OCI-LY7 (cell line): ENCODE data around the gene TBC1D4. TPM values are rescaled to one million over a fixed set of nuclear protein-coding genes. Genes with fewer than 3 reads are reported as not detected.

Source experiments
- BruUV-seq: library from RNA; stranded (reverse); fragments of 400-500 nt; replicated peaks from 2 replicates; lab custom pipeline; 2021; lab: Mats Ljungman, UMichigan
- CTCF ChIA-PET: fragments of 300-600 bp; sonication (Branson Sonifier 250); formaldehyde crosslinking; loops from one replicate; lab custom pipeline; 2022; ENCODE audit warnings: antibody characterized with exemption; ENCODE audit not compliant: unreplicated experiment; lab: Charles Lee
- POLR2A ChIA-PET: fragments of 300-600 bp; sonication (Branson Sonifier 250); formaldehyde crosslinking; loops from one replicate; lab custom pipeline; 2022; ENCODE audit warnings: antibody characterized with exemption; lab: Charles Lee
- DNase-seq: peaks from one replicate; pipeline ENCODE4 v3.0.0-alpha.2; 2015; ENCODE audit warnings: low spot score
- H2AFZ ChIP-seq: fragments of 200-600 bp; sonication (generic), shearing (Covaris generic); 2 replicates; pipeline ENCODE4 v1.6.1; 2014; ENCODE audit warnings: mild to moderate bottlenecking, antibody characterized with exemption, low read length, moderate library complexity
- H3K27ac ChIP-seq: fragments of 200-600 bp; sonication (generic); 2 replicates; pipeline ENCODE4 v1.5.1; 2014; ENCODE audit warnings: mixed run types, low read depth, mild to moderate bottlenecking, moderate library complexity, low read length, inconsistent platforms; ENCODE audit not compliant: poor library complexity, severe bottlenecking
- H3K36me3 ChIP-seq: fragments of 200-600 bp; sonication (generic); 2 replicates; pipeline ENCODE4 v1.6.1; 2014; ENCODE audit warnings: mild to moderate bottlenecking, antibody characterized with exemption, low read length, moderate library complexity, mixed read lengths; ENCODE audit not compliant: insufficient read depth
- H3K4me1 ChIP-seq: fragments of 200-600 bp; sonication (generic); 2 replicates; pipeline ENCODE4 v1.5.1; 2014; ENCODE audit warnings: mild to moderate bottlenecking, low read length; ENCODE audit not compliant: insufficient read depth, poor library complexity, severe bottlenecking
- H3K4me2 ChIP-seq: fragments of 200-600 bp; sonication (generic); 2 replicates; pipeline ENCODE4 v1.6.1; 2014; ENCODE audit warnings: mild to moderate bottlenecking, low read length
- H3K4me3 ChIP-seq: fragments of 200-600 bp; sonication (generic); 2 replicates; pipeline ENCODE4 v1.5.1; 2014; ENCODE audit warnings: mild to moderate bottlenecking, low read depth, low read length; ENCODE audit not compliant: poor library complexity, severe bottlenecking
- H3K79me2 ChIP-seq: fragments of 200-600 bp; sonication (generic); 2 replicates; pipeline ENCODE4 v1.6.1; 2016; ENCODE audit warnings: low read depth, mild to moderate bottlenecking, low read length, moderate library complexity, mixed read lengths; ENCODE audit not compliant: insufficient read depth
- H3K9me2 ChIP-seq: fragments of 200-600 bp; sonication (generic); 2 replicates; pipeline ENCODE4 v1.6.1; 2016; ENCODE audit warnings: mild to moderate bottlenecking, low read length, mixed read lengths; ENCODE audit not compliant: insufficient read depth
- H3K9me3 ChIP-seq: fragments of 200-600 bp; sonication (generic); 2 replicates; pipeline ENCODE4 v1.6.1; 2014; ENCODE audit warnings: mild to moderate bottlenecking, mixed run types, low read length, mixed read lengths
- H4K20me1 ChIP-seq: fragments of 200-600 bp; sonication (generic); 2 replicates; pipeline ENCODE4 v1.6.1; 2014; ENCODE audit warnings: mild to moderate bottlenecking, antibody characterized with exemption, low read length, moderate library complexity, mixed read lengths; ENCODE audit not compliant: insufficient read depth
- CTCF ChIP-seq: fragments of 200-600 bp; sonication (generic); conservative IDR thresholded peaks from 2 replicates; pipeline ENCODE4 v1.5.1; 2014; ENCODE audit warnings: mild to moderate bottlenecking, antibody characterized with exemption, low read length, moderate library complexity, mixed read lengths
- EZH2phosphoT487 ChIP-seq: fragments of 200-600 bp; sonication (generic); IDR thresholded peaks from 2 replicates; pipeline ENCODE4 v1.6.1; 2018; ENCODE audit warnings: low read depth, borderline replicate concordance, mild to moderate bottlenecking, mixed run types, antibody characterized with exemption, low read length, moderate library complexity, mixed read lengths
- intact Hi-C: fragments of 100-400 bp; cut with micrococcal nuclease; formaldehyde crosslinking; loops from one replicate; pipeline ENCODE4 v1.10.0; 2022; ENCODE audit not compliant: unreplicated experiment
- total RNA-seq, 2 experiments: library from RNA; depleted of rRNA in 1 of 2; stranded (reverse); fragments of >200 nt in 1 of 2; shearing (Covaris generic) in 1 of 2; gene quantifications; 2 replicates each; pipeline ENCODE4 v1.2.3, GENCODE V29; 2014 to 2022

Gene TBC1D4
- total RNA-seq, 2 experiments from 2014 or later, result 21.7 to 24.3 TPM

- Histone ChIP-seq H3K4me1 (peaks cover 8% of the 10 kb centered on the region), H3K9me3 (no peaks in the 10 kb centered on the region), H2AFZ (no peak overlapping the region), H3K9me2 (no peaks in the 10 kb centered on the region), H3K4me3 (no peak overlapping the region), H4K20me1 (no peaks in the 10 kb centered on the region), H3K36me3 (peaks cover 4% of the 10 kb centered on the region), H3K4me2 (no peak overlapping the region), H3K27ac (no peak overlapping the region), H3K79me2 (peaks cover 10% of the 10 kb centered on the region; the same call in 1 of the 2 replicates)
- ChIA-PET CTCF (no interaction called here), POLR2A (interaction anchor here (0.6 to 1.7 kb wide), 4 partner anchors 9 to 131 kb away, joined by 3 to 8 read pairs (median 4); no protein-coding TSS in a partner anchor)
- TF ChIP-seq EZH2phosphoT487, result no peak
- TF ChIP-seq CTCF, result no peak
- DNase-seq, result no peak
- intact Hi-C loops, result no loop called here
- no TSS peak for BruUV-seq
Measured at GRCh38 chr13:75446874-75447273, 35.1 kb downstream of the TBC1D4 start.

DNA sequence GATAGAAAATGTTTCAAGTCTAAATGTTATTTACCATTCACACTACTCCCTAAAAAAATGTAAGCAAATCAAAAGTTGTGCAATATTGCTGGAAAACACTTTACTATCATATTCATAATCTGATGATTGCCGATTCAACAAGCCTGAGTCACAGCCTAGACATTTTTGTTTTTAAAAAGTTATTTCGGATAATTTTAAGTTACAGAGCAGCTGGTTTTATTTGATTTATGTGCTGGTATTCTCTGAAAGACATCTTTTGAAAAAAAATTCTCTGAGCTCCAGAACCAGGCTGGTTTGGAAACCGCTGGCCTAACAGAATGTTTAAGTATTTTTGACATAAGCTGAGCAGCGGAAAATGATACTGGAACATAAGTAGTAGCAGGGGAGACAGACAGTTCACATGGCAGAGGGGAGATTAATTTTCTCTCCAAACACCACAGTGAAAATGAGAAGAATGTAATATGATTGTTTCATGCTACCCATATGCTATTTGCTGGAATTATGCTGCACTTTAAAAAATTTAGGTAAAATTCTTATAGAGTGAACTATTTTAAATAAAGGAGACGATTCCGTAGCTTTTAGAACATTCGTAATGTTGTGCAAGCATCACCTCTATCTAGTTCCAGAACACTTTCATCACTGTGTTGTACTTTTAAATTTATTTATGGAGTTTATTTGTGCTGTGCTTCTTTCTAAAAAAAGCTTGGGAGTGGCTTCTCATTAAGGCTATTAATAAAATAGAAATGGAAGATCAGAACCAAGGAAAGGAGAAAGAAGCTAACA, 36.1 kb downstream of the TBC1D4 start:
- Histone ChIP-seq H3K4me2 (no peak overlapping the region), H3K4me1 (peaks cover 8% of the 10 kb centered on the region), H3K36me3 (peaks cover 4% of the 10 kb centered on the region), H3K27ac (no peak overlapping the region), H2AFZ (no peak overlapping the region), H3K9me2 (no peaks in the 10 kb centered on the region), H3K4me3 (no peak overlapping the region), H4K20me1 (no peaks in the 10 kb centered on the region), H3K9me3 (no peaks in the 10 kb centered on the region), H3K79me2 (0 out of 2 replicates have a peak, but pooled peaks cover 10% of the 10 kb centered on the region)
- ChIA-PET CTCF (no interaction called here), POLR2A (interaction anchor here (0.6 to 1.7 kb wide), 6 partner anchors 8 to 132 kb away, joined by 3 to 8 read pairs (median 3); no protein-coding TSS in a partner anchor)
- intact Hi-C loops, result no loop called here
- TF ChIP-seq EZH2phosphoT487 (no peak), CTCF (no peak)
- no peak for DNase-seq
- no TSS peak for BruUV-seq
